C1 segment of cervical spinal cord (tissue), 14 donors: ENCODE measurements around the gene HDAC4.

Source experiments
- DNase-seq, 14 donors: peaks; one replicate each; lab custom pipeline; 2025; lab: John Stamatoyannopoulos, UW

Gene HDAC4

GRCh38 chr2:239349453-239350135 lies 51.2 kb downstream of the HDAC4 start:
- DNase-seq = no peak

GRCh38 chr2:239348563-239349452 lies 52.0 kb downstream of the HDAC4 start:
- DNase-seq = no peak

- no peak for DNase-seq
These were observed 54.1 kb downstream of the HDAC4 start for GRCh38 chr2:239346676-239347075.

- no peak for DNase-seq
These were observed 55.6 kb downstream of the HDAC4 start for GRCh38 chr2:239345251-239345650.

GRCh38 chr2:239344857-239345216 lies 56.0 kb downstream of the HDAC4 start:
- DNase-seq = no peak

GRCh38 chr2:239343946-239344856 lies 56.6 kb downstream of the HDAC4 start:
- peak in 1 of 14 donors; percentile 40 for DNase-seq

GRCh38 chr2:239343460-239343859 lies 57.4 kb downstream of the HDAC4 start:
- DNase-seq = no peak

- no peak for DNase-seq
These were observed 59.0 kb downstream of the HDAC4 start for GRCh38 chr2:239341840-239342239.

- no peak for DNase-seq
These were observed 59.6 kb downstream of the HDAC4 start for GRCh38 chr2:239341146-239341732.

- DNase-seq = no peak
These were observed 60.9 kb downstream of the HDAC4 start for GRCh38 chr2:239339726-239340601.

GRCh38 chr2:239339241-239339640 lies 61.6 kb downstream of the HDAC4 start:
- no peak for DNase-seq

- DNase-seq = no peak
These were observed 62.8 kb downstream of the HDAC4 start for GRCh38 chr2:239337877-239338484.

- peak in 2 of 14 donors; percentile 31 to 78 for DNase-seq
These were observed 63.5 kb downstream of the HDAC4 start for GRCh38 chr2:239337122-239337876.

GRCh38 chr2:239331560-239331959 lies 69.3 kb downstream of the HDAC4 start:
- DNase-seq = no peak

- no peak for DNase-seq
These were observed 70.0 kb downstream of the HDAC4 start for GRCh38 chr2:239330836-239331235.

- no peak for DNase-seq
These were observed 70.7 kb downstream of the HDAC4 start for GRCh38 chr2:239329972-239330572.

- DNase-seq = no peak
These were observed 71.4 kb downstream of the HDAC4 start for GRCh38 chr2:239329284-239329971.
